Limb (tissue), 2 donors: ENCODE measurements around the gene CDC42EP4.
"Not testable (repeated sequence)": the region's sequence is repeated elsewhere in the genome, so short reads cannot be mapped to it uniquely, and the experiment has no call there.

Experiments
- DNase-seq, 2 donors: peaks; one replicate each; pipeline ENCODE4 v3.0.0-alpha.2; 2016; ENCODE audit errors: extremely low spot score in 2 of 2

The CDC42EP4 gene

DNA sequence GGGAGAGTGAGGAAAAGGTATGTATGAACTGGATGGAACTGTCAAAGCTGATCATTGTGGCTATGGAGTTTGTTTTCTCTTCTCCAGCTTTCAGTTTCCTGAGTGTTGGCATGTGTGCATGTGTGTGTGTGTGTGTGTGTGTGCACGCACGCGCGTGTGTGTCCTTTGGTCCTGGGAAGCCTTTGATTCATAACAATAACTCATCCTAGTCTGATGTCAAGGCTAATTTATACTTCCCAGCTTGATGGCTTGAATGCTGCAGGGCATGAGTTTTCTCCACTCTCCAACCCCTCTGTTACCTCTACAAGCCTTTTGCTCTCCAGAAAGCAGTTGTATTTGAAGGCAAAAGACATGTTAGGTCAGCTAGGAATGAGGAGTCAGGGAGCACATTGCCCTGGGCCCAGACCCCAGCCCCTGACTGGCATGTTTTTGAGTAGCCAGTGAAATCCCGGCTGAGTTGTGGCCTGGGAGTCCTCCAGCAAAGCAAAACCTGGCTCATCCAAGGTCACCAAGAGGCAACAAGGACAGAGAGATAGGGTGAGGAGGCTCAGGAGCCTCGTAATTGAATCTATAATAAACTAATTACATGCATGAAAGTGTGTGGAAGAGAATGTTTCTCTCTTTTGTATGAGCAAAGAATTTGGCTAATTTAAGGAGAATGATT lies 8.9 kb upstream of the CDC42EP4 start:
- DNase-seq: no peak

DNA sequence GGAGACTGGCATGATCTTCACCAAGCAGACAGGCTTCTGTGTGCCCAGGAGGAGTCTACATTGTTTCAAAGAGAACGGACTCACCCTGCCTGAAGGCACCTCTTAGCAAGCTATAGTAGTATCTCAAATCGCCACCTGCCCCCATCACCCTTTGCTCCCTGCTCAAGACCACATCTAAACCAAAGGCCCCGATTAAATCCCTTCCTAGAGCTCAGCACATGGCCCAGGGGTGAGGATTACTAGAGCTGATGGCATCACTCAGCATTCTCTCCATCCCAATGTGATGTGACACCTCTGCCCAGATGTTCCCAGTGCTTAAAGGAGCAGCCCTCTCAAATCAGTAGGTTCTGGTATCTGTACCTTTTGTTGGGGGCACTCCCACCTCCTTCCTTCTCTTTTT lies 8.0 kb upstream of the CDC42EP4 start:
- DNase-seq: no peak

DNA sequence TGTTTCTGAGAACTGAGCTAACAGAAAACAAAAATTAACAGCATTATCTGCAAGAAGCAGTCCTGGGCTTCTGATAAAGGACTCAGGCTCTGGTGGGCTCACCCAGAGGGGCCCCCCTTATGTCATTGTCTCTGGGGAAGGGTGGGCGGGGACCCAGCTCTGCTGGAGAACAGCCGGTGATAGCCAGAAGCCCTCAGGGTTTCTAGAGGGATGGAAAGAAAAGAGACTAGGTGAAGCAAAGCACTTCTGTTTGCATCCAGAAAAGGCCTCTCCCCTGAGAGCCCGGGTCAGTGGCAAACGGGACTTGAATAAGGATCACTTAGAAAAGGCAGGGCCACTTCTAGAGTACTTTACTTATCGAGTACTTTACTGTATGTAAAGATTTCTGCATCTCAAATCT lies 7.0 kb upstream of the CDC42EP4 start:
- no peak for DNase-seq

DNA sequence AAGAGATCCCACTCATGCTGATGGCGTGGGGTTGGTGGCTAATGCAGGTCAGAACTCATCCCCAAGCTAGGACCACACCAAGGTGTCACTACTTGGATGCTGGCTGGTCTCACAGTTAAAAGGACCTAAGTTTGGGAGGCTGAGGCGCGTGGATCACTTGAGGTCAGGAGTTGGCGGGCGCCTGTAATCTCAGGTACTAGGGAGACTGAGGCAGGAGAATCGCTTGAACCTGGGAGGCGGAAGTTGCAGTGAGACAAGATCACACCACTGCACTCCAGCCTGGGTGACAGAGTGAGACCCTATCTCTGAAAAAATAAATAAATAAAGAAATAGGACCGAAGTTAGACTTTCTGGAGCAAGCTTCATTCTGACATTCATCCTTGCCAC lies 6.6 kb upstream of the CDC42EP4 start:
- no peak for DNase-seq

DNA sequence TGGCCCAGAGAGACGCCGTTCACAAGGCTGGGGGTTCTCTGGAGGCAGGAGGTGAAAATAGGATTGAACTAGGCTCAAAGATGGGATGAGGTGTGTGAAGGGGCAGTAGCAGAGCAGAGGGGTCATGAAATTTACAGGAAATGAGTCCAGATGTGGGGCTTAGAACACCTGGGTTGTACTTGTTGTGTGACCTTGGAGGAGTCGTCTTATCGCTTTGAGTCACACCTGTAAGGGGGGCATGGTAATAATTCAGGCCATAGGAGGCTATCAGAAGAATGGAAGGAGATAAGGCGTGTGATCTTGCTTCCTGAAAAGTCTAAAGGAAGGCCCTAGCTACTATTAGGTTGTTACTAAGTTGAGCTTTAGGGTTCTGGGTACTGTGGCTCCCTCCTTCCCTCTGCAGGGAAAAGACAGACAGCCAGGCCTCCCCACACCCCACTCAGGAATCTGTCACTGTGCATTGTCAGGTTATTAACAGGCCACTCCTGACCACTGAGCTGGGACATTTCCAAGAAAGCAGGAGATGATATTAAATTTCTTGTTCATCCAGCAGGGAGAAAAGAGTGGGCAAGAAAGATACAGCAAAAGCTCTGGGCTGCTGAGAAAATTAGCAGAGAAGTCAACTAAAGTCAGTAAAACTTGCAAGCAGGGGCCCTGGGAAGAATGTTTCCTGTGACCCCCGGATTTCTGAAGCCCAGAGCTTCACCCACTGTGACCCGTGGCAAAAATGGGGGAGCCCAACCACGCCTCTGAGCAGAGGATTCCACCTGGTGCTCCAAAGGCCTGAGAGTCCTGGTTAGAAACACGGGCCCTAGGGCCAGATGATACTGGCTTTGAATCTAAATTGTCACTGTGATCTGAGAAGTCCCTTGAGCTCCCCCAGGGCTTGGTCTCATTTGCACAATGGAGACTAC lies 6.0 kb upstream of the CDC42EP4 start:
- DNase-seq: no peak

DNA sequence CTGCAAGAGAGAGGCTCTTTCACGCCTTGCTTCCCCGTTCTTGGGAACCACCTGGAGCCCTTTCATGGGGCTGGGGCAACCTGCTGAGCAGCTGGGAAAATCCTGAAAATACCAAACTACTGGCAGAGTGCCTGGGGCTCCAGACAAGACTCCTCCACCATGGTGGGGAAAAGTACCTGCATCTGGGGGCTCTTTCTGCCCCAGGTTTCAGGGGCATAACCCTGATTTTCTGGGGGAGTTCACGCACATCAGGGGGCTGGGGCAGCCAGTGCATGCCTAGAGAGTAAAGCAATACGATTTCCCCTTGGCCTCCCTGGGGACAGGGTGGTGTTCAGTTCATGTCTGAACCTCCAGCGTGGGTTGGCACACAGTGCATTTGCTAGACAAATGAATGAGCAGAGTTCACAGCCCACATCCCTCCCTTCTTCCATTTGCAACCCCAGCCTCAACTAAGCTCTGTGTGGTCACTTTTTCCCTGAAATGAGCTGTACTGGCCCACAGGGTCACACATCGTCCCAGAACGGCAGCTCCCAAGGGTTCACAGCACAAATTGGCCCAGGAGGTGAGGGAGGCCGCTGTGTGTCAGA lies 5.2 kb upstream of the CDC42EP4 start:
- DNase-seq: no peak

DNA sequence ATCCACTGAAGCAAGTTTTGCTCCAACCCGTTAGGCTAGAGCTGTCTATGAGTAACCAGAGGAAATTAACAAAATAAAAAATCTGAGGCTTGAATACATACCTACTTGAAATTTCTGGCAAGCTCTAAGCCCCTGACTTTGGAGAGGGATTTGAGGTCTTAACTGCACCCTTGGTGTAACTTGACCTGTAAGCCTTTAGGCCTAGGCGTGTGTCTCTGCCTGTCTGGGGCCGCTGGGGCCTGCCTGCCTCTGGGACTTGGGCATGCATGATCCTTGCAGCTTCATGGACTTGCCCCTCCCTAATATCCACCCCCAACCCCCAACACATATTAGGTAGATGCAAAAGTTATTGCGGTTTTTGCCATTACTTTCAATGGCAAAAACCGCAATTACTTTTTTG lies 3.7 kb upstream of the CDC42EP4 start:
- no peak for DNase-seq

DNA sequence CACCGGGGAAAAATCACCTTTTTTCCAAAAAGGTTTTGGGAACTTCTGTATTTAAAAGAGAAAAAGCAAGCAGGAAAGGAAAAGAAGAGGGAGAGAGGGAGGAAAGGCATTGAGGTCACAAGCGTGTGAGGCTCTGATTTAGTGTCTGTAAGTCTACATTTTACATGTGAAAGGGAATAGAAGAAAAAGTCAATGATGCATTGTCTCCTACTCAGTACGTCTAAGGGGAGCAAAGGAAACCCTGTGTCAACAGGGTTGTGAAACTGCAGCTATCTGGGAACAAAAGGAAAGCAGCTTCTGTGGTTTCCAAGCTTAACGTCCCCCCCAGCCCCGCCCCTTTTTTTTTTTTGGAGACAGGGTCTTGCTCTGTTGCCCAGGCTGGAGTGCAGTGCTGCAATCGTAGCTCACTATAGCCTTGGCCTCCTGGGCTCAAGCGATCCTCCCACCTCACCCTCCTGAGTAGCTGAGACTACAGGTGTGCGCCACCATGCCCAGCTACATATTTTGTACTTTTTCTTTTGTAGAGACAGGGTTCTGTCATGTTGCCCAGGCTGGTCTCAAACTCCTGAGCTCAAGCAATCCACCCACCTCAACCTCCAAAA lies 1.8 kb upstream of the CDC42EP4 start:
- no peak for DNase-seq

DNA sequence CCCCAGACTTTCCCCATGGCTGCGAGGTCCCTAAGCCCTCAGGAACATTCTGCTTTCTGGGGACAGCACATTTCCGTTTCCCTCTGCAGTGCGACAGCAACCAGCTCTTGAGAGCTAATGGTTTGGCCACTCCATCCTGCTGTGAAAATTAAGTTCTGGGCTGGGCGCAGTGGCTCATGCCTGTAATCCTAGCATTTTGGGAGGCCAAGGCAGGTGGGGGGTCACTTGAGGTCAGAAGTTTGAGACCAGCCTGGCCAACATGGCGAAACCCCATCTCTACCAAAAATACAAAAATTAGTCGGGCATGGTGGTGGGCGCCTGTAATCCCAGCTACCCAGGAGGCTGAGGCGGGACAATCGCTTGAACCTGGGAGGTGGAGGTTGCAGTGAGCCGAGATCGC lies 1.1 kb upstream of the CDC42EP4 start:
- DNase-seq: not testable (repeated sequence)

DNA sequence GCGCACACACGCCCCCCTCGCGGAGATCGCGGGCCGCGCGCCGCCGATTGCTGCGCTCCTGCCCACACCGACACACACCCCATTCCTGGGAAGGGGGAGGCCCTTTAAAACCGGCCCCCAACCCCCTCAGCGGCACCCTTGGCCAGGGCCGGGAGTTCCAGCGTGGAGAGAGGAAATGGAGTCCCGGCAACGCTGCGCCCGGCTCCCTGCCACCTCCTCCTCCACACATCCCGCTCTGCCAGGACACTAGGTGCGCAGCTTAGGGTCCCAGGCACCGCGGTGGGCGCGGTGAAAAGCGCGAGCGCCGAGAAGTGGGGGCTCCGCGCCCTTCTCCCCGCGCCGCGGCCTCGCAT lies 397 bp downstream of the CDC42EP4 start:
- no peak for DNase-seq

DNA sequence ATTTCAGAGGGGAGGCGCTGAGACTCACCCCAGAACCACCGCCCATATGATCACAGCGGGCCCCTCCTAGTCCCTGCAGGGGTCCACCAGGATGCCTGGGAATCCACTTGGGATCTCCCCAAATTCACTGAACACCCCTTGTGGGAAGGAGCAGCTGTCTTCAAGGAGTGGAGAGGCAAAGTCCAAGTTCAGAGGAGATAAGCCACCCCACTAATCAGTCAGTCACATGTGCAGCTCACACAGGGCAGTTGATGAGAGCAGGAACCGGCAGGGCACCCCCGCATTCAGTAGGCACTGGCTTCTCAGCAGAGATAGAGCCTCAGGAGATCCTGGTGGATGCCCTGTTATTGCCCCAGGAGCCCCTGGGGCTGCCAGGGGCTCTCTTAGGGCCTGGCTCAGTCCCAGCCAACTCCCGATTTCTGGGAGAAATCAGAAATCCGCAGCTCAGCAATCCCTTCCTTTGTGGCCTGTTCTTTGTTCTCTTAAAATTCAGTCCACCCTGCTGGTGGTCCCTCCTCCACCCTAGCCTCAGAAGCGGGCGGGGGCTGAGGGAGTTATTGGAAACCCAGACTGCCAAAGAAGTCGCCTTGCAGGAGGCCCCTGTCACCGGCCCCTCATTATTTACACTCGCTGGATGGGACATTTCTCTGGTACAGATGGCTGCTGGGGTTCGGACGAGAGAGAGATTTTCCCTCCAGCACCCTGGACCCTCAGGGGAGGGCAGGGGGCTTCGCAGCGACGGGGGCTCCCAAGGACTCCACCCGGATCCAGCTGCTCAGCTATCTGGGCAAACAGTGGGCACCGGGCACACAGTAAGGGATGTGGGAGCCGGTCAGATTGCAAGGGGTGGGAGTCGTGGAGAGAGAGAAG lies 1.8 kb downstream of the CDC42EP4 start:
- DNase-seq: peak in 1 of 2 donors; percentile 65

DNA sequence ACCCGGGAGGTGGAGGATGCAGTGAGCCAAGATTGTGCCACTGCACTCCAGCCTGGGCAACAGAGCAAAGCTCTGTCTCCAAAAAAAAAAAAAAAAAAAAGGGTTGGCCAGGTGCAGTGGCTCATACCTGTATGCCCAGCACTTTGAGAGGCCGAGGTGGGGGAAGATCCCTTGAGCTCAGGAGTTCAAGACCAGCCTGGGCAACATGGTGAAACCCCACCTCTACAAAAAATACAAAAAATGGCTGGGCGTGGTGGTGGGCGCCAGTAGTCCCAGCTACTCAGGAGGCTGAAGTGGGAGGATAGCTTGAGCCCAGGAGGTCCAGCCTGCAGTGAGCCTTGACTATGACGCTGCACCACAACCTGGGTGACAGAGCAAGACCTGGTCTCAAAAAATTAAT lies 2.8 kb downstream of the CDC42EP4 start:
- DNase-seq: not testable (repeated sequence)

DNA sequence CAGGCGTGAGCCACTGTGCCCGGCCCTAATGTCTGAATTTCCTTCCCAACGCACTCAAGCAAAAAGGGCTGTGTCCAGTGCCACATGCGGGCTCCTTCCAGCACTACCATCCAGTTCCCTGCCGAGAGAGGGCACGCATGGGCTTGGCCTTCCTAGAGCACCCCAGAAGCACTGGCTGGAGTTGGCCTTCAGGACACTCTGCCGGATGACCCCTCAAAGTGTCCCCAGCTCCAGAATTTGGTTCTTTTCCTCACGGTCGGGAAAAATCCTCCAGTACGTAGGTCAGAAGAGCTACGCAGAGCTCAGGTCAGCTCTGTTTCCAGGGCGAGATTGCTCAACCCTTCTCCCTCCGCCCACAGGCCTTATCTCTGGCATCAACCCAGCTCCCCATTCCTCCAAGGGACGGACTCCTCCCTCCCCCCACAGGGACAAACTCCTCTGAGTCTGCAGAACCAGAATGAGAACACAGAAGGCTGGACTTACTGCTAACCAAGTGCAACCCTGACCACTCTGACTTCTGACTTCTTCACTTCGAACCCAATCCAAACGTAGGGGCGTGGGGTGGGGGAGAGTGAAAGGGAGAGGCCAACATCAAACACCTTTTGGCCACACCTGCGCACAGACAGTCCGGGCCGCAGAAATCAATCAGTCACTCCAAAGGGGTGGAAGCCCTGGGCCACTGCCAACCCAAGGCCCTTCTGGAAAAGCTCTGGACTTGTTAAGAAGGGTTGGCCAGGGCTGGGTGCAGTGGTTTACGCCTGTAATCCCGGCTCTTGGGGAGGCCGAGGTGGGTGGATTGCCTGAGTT lies 3.6 kb downstream of the CDC42EP4 start:
- DNase-seq: no peak

DNA sequence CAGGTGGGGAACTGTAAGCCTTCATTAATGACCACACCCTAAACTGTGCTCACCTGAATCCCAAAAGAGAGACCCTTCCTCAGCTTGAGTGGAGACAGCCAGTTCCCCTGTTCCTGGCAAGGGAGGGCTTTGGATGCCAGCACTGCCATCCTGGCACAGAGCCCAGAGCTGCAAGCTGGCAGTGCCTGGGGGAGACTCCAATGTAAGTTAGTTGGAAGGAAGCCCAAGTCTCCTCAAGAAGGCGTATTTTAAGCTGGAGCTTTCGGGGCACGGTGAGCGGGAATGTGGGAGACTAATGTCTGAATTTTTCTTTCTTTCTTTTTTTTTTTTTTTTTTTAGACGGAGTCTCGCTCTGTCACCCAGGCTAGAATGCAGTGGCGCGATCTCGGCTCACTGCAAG lies 4.7 kb downstream of the CDC42EP4 start:
- DNase-seq: no peak

DNA sequence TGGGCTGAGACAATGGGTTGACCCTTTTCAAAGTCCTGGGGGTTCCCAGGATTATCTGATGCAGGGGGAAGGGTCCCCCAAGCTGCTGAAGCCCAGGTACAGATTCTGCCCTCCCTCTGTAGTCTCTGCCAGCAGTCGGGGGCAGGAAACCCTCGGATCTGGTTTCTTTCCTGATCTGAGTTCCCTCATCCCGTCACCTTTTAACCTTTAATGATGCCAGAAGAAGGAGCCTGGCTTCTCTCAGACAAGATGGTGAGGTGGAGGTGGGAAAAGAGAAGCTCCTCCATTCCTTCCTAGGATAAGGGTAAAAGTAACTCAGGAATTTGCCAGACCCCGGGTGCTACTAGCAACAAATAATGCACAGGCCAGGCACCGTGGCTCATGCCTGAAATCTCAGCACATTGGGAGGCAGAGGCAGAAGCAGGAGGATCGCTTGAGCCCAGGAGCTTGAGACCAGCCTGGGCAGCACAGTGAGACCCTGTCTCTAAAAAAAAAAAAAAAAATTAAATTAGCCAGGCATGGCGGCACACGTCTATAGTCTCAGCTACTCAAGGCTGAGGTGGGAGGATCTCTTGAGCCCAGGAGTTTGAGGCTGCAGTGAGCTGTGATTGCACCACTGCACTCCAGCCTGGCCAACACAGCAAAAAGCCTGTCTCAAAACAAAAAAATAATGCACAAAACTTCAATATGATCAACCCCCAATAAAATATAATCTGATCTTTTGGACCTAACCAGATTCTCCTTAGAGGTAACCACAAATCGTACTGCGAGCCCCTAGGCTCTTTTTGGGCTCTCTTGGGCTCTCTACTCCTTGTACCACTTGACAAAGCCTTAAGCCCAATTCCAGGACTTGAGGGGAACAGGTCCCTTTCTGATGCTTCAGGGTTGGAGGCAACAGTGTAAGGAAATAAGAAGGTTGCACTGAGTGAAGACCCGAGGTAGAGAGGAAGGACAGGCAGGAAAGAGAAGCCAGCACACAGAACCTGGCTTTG lies 5.7 kb downstream of the CDC42EP4 start:
- no peak for DNase-seq

DNA sequence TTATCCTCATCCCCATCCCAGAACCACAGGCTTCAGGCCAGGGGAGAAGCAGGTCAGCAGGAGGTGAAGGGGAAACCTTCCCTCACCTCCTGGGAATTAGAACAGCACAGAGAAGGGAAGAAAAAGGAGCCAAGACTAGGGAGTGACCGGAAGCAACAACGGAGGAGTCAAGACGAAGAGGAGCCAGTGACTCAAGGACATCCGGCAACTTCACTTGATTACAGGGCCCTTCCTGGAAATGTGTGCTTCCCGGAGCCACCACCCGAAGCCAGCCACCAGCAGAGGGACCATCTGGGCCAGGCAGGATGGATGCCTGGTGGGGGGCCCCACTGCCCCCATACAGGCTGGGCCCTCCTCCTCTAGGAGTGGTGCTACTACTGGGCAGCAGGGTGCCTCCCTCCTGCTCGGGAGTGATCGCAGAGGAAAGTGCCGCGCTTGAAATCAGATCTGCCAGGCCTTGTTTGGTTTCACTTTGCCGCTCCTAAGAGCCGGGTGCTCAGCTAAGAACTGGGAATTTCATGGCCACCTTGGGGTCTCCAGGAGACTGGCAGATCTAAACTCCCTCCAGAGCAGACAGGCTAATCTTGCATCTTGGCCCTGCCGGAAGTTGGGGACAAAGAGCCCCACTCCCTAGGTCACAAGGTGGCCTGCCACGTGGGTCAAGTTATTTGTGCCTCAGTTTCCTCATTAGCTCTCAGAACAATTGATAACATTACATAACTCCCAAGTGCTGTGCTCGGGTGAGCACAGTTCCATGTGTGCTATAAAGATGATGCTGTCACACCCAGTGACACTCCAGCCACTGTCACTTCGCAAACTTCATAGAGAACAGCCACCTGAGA lies 6.6 kb downstream of the CDC42EP4 start:
- DNase-seq: peak in 1 of 2 donors; percentile 71

DNA sequence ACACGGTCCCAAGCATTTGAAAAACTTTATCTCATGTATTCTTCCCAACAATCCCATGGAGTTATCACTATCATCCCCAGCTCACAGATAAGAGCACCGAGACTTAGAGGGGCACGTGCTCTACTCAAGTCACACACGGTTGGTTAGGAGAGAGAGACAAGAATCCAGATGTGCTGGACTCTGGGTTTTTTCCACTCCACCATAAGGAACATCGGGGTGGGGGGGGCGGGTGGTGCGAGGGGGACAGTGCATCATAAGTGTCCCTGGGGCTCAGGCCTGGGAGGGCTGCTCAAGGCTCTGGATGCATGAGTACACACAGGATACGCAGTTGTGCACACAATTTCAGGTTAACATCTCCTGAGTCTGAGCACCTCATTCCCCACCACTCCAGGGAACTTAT lies 7.4 kb downstream of the CDC42EP4 start:
- DNase-seq: no peak

DNA sequence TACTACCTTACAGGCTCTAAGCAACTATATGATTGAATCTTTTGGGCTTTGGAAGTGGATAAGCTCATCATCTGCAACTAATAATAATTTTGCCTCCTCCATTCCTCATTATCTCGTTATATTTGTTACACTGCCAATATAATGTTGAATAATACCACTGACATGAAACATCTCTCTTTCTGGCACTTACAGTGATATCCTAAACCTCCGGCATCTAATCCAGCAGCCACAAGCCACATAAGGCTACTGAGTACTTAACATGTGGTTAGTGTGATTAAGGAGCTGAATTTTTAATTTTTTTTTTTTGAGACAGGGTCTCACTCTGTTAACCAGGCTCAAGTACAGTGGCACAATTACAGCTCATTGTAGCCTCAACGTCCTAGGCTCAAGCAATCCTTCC lies 9.6 kb downstream of the CDC42EP4 start:
- no peak for DNase-seq
